ENCODE data around the gene USP6NL.

USP6NL gene

DNA sequence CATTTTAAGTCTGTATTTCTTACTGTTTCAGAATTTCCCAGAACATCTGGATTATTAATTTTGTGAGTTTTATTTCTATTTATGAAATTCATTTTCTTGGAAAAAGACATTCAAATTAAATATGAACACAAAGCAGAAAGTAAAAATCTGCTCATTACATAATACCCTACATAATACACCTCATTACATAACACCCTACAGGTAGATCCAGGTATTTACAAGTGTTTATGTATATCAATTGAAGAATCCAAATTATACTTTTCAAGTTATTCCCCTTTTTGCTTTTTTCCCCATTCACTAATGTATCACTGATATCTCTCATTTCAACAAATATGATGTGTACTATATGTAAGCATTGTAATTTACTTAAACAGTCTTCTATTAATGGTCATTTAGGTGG, 129.1 kb downstream of the USP6NL start:
- no peak for TF ChIP-seq POLR2AphosphoS5 (IDR thresholded peaks at IDR 0.05; ENCODE audit: low read depth)
- TF ChIP-seq GABPA (IDR thresholded peaks at IDR 0.05; ENCODE audit: low read depth): no peak
- no peak for TF ChIP-seq SPI1 (IDR thresholded peaks at IDR 0.05; ENCODE audit: borderline replicate concordance, low read depth)
- TF ChIP-seq, protein P1, sequence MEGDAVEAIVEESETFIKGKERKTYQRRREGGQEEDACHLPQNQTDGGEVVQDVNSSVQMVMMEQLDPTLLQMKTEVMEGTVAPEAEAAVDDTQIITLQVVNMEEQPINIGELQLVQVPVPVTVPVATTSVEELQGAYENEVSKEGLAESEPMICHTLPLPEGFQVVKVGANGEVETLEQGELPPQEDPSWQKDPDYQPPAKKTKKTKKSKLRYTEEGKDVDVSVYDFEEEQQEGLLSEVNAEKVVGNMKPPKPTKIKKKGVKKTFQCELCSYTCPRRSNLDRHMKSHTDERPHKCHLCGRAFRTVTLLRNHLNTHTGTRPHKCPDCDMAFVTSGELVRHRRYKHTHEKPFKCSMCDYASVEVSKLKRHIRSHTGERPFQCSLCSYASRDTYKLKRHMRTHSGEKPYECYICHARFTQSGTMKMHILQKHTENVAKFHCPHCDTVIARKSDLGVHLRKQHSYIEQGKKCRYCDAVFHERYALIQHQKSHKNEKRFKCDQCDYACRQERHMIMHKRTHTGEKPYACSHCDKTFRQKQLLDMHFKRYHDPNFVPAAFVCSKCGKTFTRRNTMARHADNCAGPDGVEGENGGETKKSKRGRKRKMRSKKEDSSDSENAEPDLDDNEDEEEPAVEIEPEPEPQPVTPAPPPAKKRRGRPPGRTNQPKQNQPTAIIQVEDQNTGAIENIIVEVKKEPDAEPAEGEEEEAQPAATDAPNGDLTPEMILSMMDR (IDR thresholded peaks at IDR 0.05; ENCODE audit: insufficient read depth, low read length): no peak
- TF ChIP-seq, protein P2, sequence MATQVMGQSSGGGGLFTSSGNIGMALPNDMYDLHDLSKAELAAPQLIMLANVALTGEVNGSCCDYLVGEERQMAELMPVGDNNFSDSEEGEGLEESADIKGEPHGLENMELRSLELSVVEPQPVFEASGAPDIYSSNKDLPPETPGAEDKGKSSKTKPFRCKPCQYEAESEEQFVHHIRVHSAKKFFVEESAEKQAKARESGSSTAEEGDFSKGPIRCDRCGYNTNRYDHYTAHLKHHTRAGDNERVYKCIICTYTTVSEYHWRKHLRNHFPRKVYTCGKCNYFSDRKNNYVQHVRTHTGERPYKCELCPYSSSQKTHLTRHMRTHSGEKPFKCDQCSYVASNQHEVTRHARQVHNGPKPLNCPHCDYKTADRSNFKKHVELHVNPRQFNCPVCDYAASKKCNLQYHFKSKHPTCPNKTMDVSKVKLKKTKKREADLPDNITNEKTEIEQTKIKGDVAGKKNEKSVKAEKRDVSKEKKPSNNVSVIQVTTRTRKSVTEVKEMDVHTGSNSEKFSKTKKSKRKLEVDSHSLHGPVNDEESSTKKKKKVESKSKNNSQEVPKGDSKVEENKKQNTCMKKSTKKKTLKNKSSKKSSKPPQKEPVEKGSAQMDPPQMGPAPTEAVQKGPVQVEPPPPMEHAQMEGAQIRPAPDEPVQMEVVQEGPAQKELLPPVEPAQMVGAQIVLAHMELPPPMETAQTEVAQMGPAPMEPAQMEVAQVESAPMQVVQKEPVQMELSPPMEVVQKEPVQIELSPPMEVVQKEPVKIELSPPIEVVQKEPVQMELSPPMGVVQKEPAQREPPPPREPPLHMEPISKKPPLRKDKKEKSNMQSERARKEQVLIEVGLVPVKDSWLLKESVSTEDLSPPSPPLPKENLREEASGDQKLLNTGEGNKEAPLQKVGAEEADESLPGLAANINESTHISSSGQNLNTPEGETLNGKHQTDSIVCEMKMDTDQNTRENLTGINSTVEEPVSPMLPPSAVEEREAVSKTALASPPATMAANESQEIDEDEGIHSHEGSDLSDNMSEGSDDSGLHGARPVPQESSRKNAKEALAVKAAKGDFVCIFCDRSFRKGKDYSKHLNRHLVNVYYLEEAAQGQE (IDR thresholded peaks at IDR 0.05; ENCODE audit: insufficient replicate concordance, low read depth): no peak
- H3K4me3 ChIP-seq (replicated peaks; ENCODE audit: insufficient read depth, low read length): no peak overlapping the region
- H3K27me3 ChIP-seq (ENCODE audit: insufficient read depth, poor library complexity, severe bottlenecking): no peaks in the 10 kb centered on the region
- no peak for DNase-seq (ENCODE audit: low read depth in 1 of 2, low spot score in 1 of 2)
- no peak overlapping the region for H3K27ac ChIP-seq (replicated peaks)

DNA sequence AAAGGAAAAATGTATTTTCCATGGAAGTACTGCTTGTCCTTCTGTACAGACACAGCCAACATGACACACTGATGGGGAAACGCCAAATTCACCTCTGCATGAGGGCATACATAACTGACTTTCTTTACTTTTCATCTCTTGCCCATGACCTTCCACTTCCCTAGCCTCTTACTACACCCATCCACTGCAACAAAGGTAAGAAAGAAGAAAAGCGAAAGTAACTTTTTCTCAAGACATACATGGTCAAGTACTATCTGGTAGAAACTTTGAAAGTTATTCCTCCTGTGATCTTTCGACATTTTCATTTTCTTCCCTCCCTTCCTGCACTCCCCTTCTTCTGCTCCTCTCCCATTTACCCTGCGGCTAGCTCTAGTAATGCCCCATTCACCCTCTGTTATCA, 130.8 kb downstream of the USP6NL start:
- DNase-seq (ENCODE audit: low read depth in 1 of 2, low spot score in 1 of 2): no peak
- no peaks in the 10 kb centered on the region for H3K27me3 ChIP-seq (ENCODE audit: insufficient read depth, poor library complexity, severe bottlenecking)
- H3K27ac ChIP-seq (replicated peaks): no peak overlapping the region
- no peak for TF ChIP-seq POLR2AphosphoS5 (IDR thresholded peaks at IDR 0.05; ENCODE audit: low read depth)
- TF ChIP-seq GABPA (IDR thresholded peaks at IDR 0.05; ENCODE audit: low read depth): no peak
- TF ChIP-seq, protein P2 (IDR thresholded peaks at IDR 0.05; ENCODE audit: insufficient replicate concordance, low read depth): no peak
- no peak for TF ChIP-seq SPI1 (IDR thresholded peaks at IDR 0.05; ENCODE audit: borderline replicate concordance, low read depth)
- TF ChIP-seq, protein P1 (IDR thresholded peaks at IDR 0.05; ENCODE audit: insufficient read depth, low read length): no peak
- no peak overlapping the region for H3K4me3 ChIP-seq (replicated peaks; ENCODE audit: insufficient read depth, low read length)

DNA sequence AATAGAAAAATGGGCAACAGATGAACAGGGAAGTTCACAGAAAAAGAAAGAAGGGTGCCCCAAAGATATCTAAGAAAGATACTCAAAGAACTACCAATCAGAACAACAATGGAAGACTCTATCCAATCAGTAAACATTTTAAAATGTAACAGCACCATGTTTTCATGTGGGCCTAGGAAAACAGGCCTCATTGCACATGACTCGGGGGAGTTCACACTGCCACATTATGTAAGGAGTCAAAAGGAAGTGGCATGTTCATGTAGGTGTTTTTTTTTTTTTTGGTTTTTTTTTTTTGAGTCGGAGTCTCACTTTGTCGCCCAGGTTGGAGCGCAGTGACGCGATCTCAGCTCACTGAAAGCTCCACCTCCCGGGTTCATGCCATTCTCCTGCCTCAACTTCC, 132.2 kb downstream of the USP6NL start:
- TF ChIP-seq SPI1 (IDR thresholded peaks at IDR 0.05; ENCODE audit: borderline replicate concordance, low read depth) (no peak), GABPA (IDR thresholded peaks at IDR 0.05; ENCODE audit: low read depth) (no peak), POLR2AphosphoS5 (IDR thresholded peaks at IDR 0.05; ENCODE audit: low read depth) (no peak)
- TF ChIP-seq, protein P1 (IDR thresholded peaks at IDR 0.05; ENCODE audit: insufficient read depth, low read length): no peak
- TF ChIP-seq, protein P2 (IDR thresholded peaks at IDR 0.05; ENCODE audit: insufficient replicate concordance, low read depth): no peak
- DNase-seq (ENCODE audit: low read depth in 1 of 2, low spot score in 1 of 2): no peak
- H3K27ac ChIP-seq (replicated peaks): no peak overlapping the region
- H3K4me3 ChIP-seq (replicated peaks; ENCODE audit: insufficient read depth, low read length): no peak overlapping the region
- no peaks in the 10 kb centered on the region for H3K27me3 ChIP-seq (ENCODE audit: insufficient read depth, poor library complexity, severe bottlenecking)

Data from HL-60 (cell line).